Stimulated activated CD8-positive, alpha-beta memory T cell treated with anti-CD3 and anti-CD28 coated beads, Interleukin-15, amount 100 ng/mL, for 48 hours (primary cell): ENCODE measurements around the gene PPP1R13B.

Experiments used
- DNase-seq, 2 donors: peaks; one replicate each; pipeline ENCODE4 v3.0.0-alpha.2; 2020; ENCODE audit warnings: low read depth in 2 of 2

PPP1R13B gene

DNA sequence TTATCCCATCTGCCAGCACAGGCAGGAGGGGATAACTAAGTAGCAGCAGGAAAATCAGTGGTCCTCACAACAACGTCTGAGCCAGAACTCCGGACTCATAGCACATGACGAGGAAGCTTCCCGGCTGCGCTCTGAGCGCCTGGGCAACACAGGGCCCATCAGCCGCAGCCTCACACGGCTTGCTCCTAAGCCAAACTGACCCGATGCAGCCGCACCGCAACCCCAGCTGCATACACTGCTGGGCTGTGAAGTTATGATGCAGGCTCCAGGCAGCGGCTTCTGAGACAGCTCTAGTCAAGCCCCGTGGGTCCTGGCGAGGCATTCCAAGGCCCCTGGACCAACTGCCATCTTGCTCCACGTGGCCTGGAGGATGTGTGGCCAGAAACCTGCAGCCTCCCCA is 103.7 kb downstream of the PPP1R13B start:
- no peak for DNase-seq

DNA sequence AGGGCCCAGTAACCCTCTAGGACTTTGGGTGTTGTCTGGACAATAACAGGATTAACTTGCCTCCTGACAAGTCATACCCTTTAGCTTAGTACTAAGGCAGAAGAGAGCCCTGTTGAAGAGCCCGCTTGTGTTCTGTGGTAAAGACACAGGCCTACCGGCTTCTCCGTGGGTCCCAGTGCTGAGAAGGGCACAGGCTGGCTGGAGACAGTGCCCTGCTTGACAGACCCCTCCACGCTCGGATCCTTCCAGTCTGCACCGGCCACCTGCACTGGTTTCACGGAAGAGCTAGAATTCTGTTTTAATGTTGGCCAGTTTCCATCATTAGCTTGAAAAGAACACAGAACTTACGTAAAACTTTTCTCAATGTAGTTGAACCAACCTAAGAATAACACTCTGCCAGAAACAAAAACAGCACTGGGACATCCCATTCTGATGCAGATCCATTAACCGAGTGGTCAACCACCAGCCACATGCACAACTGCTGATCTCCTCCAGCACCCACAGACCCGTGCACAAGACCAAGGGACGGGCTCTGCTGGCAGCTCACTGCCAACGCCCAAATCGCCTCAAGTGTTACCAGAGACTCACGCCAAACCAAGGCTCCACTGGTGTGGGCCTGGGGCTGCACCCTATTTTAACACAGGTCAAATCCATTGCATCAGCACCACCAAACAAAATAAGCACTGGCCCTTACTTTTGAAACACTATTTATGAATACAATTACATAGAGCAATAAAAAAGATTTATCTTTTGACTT is 104.7 kb downstream of the PPP1R13B start:
- no peak for DNase-seq

DNA sequence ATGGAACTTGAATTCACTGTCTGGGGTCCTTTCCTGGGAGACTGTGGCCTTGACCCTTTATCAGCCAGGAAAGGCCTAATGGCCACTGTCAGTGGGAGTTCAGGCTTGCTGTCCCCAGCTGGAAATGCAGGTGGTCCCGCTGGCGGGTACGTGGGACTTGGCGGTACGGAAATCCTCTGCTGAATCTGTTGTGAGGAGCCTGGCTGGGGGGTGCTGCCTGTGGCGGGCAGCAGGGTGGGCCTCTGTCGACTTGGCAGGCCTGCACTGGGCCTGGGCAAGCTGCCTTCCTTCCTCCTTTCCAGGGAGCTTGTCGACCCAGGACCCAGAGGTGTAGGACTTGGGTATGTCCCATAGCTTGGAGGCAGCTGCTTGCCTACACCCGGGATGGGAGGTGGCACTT is 105.5 kb downstream of the PPP1R13B start:
- no peak for DNase-seq

DNA sequence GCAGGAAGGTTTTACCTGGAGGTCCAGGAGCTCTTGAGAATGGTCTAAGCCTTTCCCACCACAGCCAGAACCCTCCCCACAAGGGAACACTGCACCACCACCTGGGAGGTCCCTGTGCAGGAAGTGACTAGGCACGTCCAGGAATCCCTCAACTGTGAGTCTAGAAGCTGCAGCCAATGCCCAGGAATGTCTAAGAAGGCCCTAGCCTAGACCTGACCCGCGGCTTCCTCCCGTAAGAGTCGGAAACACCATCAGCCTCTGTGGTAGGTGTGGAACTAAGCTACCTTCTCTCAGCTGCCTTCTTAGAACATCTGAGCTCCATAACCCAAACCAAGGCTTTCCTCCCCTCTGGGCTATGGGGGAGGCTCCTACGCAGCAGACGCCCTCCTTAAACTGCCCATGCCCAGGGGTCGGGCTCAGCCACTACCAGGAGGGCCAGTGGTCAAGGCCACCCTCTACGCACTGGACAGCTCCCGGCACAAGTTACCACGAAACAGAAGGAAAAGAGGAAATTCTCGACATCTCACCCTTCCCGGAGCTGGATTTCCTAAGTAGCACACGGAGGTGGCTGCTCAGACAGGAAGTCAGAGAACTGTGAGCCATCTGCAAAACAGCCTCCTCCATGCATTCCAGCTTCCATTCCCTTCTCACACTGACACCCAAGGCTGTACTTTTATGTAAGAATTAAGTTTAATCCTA is 106.2 kb downstream of the PPP1R13B start:
- no peak for DNase-seq

DNA sequence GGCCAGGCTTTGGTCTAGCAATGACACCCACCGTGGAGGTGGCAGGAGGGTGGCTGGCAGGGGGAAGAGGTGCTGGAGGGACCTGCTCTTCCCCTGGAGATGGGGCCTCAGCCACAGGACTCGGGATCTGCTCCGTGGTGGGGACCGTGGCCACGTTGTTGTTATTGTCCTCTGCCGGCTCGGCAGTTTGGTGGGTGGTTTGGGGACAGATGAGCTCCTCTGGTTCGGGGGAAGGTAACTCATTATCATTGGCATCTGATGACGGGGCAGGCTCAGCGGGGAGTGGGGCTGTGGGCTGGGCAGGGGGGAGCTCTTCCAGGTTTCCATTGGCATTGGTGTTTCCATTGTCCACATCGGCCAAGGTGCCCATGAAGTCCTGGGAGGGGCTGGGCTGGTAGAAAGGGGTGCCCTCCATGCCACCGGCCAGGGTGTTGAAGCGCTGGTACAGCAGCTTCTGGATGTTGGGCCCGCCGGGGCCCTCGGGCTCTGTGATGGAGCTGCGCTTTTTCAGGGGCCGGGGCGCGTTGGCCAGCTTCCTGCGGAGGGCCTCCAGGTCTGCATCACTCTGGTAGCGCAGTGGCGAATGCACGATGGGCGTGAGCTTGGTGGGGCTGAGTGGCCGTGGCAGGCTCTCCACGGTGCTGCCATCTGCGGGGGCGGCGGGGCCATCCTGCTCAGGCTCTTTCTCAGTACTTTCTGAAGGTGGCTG is 107.4 kb downstream of the PPP1R13B start:
- no peak for DNase-seq

DNA sequence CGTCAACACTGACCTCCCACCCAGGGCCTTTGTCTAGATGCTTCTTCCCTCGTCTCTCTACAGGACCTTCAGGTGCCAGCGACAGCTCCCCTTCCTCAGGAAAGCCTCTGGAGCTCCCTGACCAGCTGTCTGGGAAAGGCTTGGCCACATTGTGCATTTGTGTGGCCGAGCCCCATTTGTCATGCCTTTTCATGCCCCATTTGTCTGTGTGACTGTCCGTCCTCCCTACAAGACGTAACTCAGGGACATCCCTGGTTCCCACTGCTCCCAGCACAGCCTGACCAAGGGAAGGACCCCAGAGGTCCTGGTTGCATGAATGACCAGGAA is 107.9 kb downstream of the PPP1R13B start:
- no peak for DNase-seq

DNA sequence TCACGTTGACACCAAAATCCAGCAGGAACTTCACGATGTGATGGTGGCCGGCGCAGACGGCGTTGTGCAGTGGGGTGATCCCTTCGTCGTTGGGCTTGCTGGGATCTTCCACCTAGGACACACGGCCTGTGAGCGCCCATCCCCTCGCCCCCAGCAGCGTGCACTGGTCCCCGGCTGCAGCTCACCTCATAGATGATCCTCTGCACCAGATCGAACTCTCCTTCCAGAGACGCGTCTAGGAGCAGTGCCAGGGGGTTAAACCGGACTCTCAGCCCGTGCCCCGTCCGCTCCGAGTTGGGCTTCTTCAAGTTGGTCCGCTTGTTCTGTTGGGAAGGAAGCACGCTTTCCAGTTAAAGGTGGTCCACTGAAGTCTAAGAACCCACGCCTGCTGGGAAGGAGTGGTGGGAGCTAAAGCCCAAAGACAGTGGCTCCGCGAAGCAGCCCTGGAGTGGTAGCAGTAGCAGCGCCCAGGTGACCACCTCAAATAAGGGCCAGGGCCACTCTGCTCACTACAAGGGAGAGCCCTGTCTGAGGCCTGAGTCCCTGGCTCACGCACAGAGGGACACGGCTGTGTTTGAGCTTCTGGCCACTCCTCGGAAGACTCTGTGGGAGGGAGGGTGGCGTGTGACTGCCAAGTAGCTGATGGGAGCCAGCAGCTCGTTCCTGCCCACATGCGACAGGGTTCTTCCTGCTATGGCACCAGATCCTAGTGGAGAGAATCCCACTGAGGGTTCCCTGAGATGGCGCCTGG is 108.5 kb downstream of the PPP1R13B start:
- DNase-seq, result no peak

DNA sequence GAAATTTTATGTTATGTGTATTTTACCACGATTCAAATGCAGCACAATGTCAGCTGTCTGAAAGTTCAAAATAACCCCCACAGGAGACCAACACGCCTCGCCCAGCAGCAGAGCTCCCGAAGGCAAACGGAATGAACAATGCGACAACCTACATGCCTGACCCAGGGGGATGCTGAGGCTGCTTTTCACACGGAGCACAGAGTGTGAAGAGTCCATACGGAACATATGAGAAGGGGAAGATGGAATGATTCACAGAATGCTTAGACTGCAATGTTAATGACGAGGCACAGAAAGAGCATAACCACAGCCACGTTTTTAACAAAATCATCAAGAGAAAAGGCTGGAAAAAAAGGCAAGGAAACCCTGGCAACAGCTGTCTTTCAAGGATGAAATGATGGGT is 109.2 kb downstream of the PPP1R13B start:
- no peak for DNase-seq

DNA sequence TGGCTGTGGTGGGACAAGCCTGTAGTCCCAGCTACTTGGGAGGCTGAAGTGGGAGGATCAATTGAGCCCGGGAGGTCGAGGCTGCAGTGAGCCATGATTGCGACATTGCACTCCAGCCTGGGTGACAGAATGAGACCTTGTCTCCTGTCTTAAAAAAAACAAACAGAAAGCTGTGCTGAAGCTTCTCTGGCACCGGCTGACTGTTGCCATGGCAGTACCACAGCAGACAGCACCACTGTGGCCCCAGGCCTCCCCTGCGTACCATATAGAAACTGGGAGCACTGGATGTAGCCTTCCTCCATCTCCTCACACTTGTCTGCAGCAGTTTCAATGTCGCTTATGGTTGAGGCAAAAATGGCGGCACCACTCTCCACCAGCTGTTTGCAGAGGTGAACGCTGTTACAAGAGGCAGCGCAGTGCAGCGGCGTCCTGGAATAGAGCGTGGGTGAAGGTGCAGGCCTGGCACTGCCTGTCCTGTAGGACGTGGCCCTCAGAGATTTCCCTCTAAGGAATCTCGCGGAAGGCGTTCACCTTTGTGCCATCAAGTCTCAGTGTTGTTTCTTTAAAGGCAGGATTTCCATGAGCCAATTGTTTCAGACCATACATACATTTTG is 109.8 kb downstream of the PPP1R13B start:
- no peak for DNase-seq

DNA sequence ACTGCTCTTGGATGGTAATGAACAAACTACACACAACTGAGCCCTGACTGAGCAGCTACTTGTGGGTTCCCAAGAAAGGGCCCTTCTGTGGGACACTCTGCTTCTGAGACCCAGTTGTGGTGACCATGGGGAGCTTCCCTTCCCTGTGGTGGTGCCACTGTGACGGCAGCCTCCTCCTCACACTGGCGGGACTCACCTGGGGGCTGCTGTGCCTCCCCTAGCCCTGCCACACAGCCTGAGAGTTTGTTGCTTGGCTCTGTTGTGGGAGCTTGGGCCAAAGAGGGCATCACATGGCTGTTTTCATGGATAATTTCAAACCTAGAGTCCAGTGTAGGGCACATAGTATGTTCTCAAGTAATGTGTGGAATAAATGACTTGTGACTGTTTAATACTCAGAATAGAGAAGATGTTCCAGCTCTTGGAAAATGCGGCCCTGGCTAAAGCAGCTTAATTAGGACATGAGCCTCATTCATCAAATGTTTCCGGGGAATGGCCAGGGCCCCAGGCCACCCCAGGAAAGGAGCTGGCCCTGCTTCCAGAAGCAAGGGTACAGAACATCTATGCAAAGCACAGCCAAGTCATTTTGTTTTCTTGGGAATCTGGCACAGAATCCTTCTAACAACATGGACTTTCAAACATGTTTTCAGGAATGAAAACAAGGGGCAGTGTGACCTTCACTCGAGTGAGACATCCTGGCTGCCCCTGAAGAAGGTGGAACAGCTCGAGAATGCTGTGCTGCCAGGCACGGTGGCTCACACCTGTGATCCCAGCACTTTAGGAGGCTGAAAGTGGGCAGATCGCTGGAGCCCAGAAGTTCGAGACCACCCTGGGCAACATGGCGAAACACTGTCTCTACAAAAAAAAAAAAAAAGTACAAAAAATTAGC is 110.6 kb downstream of the PPP1R13B start:
- DNase-seq, result no peak

DNA sequence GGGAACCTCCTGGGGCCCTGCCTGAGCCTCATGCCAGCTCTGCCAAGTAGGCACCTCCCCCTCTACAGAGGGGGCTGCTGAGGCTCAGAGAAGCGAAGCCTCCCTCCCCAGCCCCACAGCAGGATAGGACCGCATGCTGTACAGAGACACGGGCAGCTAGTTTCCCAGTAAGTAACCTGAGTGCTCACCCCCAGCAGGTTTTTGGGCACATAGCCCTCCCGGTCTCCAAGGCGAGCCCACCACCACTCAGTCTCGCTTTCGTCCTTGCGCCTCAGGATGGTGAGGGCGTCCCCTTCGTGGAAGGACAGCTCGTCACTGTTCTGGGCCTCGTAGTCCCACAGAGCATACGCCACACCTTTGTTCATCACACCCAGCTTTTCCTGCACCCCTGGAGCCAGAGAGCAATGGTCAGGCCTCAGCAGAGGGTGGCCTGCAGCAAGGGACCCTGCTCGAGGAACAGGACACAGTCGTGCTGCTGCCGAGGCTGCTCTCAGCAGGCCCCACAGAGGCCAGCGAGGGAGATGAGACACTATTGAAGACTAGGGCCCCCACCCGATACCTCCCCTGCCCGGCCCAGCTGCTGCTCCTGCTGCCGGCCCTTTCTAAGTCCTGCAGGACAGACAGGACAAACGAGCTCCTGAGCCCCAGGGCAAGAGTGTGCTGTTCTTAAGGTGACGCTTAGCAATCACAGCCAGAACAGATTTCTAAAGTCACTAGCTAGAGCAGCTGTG is 111.4 kb downstream of the PPP1R13B start:
- DNase-seq, result no peak

DNA sequence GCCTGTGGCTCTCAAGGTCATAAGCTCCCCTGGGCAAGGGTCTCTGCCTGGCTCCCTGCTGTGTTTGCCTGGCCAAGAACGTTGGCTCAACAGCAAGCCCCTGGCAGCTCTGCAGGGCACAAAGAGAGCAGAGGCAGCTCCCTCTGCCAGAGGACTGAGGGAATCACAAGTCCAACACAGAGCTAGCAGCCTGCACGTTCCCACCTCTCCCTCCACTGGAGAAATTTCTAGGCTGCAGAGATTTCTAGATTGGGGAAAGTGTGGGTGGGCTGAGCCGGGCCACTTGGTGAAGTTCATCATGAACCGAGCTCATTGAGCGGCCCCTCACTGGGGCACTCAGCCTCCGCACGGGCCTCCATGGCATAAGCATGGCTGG is 111.9 kb downstream of the PPP1R13B start:
- DNase-seq, result no peak

DNA sequence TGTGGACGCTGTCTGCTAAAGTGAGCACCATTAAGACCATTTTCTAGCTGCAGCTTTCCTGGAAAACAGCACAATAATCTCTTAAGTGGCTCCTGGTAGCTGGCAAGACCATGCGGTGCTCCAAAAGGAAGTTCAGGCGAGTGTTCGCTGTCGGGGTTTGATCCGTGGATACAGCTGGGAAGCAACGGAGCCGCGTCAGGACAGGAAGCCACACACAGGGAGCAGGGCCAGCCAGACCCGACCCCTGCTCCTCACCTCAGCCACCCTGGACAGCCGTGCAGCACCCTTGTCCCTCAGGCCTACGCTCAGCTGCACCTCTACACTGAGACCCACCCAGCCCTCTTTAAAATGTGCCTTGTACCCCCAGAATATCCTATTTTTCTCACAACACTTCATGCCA is 112.4 kb downstream of the PPP1R13B start:
- no peak for DNase-seq

DNA sequence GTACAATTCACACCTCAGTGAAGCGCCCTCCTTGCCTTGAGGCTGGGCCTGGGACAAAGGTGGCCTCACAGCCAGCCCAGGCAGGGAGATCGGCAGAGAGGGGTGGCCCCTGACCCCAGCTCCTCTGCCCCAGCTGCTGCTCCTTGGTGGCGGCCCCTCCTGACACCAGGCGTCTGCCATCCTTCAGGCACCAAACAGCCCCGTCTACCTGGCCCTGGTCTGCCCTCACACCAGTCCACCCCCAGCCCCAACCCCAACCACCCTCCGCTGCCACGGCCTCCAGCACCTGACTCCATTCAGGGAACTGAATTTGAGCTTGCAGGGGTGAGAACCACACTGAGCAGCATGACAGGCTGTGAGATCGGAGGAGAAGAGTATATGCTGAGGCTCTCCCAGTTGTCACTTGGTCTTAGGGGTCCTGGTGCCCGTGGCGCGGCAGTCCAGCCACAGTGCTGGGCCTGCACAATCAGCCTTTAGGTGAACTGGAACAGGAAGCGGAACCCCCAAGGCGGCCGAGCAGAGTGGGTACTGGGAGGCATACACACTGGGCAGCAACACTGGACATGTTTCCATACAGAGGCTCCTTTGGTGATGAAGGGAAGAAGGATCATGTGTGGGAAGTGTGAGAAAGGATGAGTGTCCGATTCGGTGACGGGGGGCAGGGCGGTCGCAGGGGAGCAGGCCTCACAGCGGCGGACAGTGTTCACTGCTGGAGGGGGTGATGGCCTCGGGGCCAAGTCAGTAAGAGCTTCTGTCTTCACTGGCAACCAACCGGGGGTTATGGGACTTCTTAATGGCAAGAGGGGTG is 113.1 kb downstream of the PPP1R13B start:
- DNase-seq, result no peak

DNA sequence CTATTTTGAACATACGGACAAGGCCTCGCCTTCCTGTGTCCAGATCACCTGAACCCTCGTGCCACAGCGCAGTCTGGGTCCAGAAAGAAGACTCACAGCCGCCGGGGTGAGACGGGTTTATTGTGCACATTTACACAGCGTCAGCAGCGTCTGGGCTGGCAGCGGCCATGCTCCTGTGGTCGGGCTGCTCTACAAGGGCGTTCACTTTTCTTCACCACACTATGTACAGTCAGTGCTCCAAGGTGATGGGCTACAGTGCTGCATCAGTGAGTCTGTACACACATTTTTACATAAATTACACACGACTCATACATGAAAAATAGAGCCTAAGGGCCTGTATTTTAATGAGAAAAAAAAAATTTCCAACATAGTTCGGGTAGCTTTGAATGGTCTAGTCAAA is 113.7 kb downstream of the PPP1R13B start:
- DNase-seq, result no peak

DNA sequence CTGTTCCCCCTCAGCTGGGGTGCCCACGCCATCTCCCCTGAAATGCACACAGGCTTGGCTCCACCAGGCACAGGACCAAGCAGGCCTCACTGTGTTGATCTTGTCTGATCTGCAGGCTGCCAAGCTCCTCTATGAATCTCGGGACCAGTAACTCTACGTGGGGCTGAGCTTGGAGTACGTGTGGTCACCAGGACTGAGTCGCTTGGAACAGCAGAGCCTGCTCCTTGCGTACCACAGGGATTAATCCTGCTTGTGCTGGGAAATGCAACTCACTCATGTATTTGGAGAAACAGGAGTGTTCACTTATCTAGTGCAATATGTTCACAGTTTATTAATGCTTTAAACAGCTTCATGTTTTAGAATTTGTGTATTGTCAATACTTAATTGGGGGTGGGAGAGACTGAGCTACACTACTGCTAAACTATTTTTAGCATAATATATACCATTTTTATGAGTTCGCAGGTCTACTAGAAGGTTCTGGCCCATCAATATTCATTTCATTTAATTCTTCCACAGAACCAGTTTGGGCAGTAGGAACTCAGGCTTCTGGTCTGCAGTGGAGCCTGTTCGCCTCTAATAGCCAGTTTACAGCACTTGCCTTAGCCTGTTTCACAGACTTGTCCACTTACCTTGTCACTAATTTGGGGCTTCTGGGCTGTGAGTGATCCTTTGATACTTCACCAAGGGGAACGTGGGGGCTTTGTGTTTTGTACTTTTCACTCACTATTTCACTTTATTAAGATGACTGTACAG is 114.3 kb downstream of the PPP1R13B start:
- no peak for DNase-seq

DNA sequence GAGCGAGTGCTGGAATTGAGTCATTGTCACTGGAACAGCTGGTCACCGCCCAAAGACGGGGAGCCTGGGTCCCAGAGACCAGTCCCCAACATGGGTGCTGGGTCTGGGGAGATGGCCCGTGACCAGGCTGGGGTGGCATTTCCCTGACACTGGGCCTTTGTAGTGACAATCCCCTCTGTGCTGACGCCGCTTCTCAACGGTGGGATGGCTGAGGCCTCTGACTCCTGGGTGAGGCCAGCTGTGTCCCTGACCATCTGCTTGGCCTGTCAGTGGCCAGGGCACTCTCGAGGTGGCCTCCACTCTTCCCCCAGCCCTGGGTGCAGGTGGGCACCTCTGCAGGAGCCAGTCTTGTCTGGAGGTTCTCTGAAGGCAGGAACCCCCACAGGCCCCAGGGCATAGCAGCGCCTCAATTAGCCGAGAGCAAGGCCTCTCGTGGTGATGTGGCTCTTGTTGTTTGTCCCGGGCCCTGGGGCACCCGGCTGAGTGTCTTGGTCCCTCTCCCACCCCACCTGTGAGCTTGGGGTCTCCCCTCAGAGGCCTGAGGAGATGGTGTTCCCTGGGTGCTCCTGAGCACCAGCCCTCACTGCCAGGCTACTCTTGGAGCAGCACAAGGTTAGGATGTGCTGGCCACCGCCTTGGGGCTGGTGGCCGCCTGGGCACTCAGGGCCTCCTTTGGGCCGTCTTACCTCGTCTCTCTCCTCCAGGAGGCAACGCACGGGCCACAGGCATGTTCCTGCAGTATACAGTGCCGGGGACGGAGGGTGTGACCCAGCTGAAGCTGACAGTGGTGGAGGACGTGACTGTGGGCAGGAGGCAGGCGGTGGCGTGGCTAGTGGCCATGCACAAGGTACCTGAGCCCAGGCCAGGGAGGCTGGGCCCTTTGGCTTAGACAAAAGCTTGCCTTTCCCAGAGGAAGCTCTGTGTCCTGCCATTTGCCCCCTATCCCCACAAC is 115.2 kb downstream of the PPP1R13B start:
- DNase-seq, result no peak
